SK-N-MC (cell line): ENCODE measurements around the gene DHDH.
"Not testable (repeated sequence)": the region's sequence is repeated elsewhere in the genome, so short reads cannot be mapped to it uniquely, and the experiment has no call there.

ENCODE experiments used
- EZH2 ChIP-seq: fragments of 200-600 bp; sonication (generic); IDR thresholded peaks from one replicate; pipeline ENCODE4 v1.6.1; 2017; ENCODE audit warnings: antibody characterized with exemption
- POLR2AphosphoS5 ChIP-seq: IDR thresholded peaks from 2 replicates; pipeline ENCODE4 v1.6.1; 2012; ENCODE audit warnings: mild to moderate bottlenecking, low read depth, low read length, borderline replicate concordance

DNA sequence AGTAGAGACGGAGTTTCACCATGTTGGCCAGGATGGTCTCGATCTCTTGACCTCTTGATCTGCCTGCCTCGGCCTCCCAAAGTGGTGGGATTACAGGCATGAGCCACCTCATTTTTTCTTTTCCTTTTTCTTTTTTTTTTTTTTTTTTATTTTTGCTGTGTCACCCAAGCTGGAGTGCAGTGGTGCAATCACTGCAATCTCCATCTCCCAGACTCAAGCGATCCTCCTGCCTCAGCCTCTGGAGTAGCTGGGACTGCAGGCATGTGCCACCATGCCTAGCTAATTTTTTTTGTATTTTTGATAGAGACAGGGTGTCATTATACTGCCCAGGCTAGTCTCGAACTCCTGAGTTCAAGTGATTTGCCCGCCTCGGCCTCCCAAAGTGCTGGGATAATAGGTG, 31.2 kb upstream of the DHDH start:
- TF ChIP-seq EZH2, POLR2AphosphoS5: not testable (repeated sequence)
